AG04450 (cell line): ENCODE results near the gene FRS3. TPM values are rescaled to one million over a fixed set of nuclear protein-coding genes. Genes with fewer than 3 reads are reported as not detected.

Experiments used
- CTCF ChIA-PET: fragments of 300-600, 350-600 bp; formaldehyde crosslinking; extraction: SDS; loops from one replicate; lab custom pipeline; 2022; ENCODE audit warnings: antibody characterized with exemption, inconsistent platforms; lab: Charles Lee
- POLR2A ChIA-PET: fragments of 350-600 bp; formaldehyde crosslinking; extraction: SDS; loops from one replicate; lab custom pipeline; 2021; ENCODE audit warnings: antibody characterized with exemption, inconsistent platforms; lab: Yijun Ruan, JAX
- DNase-seq: peaks from one replicate; pipeline ENCODE4 v3.0.0-alpha.2; 2011; ENCODE audit warnings: low read depth, low spot score
- H3K27ac ChIP-seq: one replicate; pipeline ENCODE4 v1.5.1; 2012; ENCODE audit warnings: low read depth, low read length, control low read depth
- H3K27me3 ChIP-seq: one replicate; pipeline ENCODE4 v1.6.0; 2012; ENCODE audit warnings: low read length; ENCODE audit not compliant: control insufficient read depth, insufficient read depth
- H3K4me3 ChIP-seq: 2 replicates; pipeline ENCODE4 v1.5.1; 2011; ENCODE audit warnings: mild to moderate bottlenecking, low read depth, low read length, control low read depth
- H3K9me3 ChIP-seq: 2 replicates; pipeline ENCODE4 v1.5.1; 2012; ENCODE audit warnings: low read length; ENCODE audit not compliant: control insufficient read depth, insufficient read depth
- CTCF ChIP-seq: IDR thresholded peaks from 2 replicates; pipeline ENCODE4 v1.5.1; 2011; ENCODE audit warnings: low read depth, low read length, control low read depth, inconsistent platforms
- polyA plus RNA-seq: library from polyadenylated mRNA; depleted of rRNA; stranded (reverse); fragments of >200 nt; gene quantifications from 2 replicates; pipeline ENCODE4 v1.2.3, GENCODE V29; 2011

Gene FRS3
- polyA plus RNA-seq, 1 experiment: 2.2 TPM

GRCh38 chr6:41791305-41791704, 11.6 kb upstream of the FRS3 start:
- Histone ChIP-seq H3K9me3 (no peaks in the 10 kb centered on the region; the same call in 1 of the 2 replicates), H3K27me3 (no peaks in the 10 kb centered on the region), H3K27ac (no peak overlapping the region), H3K4me3 (no peak overlapping the region)
- no peak for TF ChIP-seq CTCF
- CTCF ChIA-PET: interaction anchor here (0.9 to 2.8 kb wide), 3 partner anchors 130 to 260 kb away, joined by 4 to 24 read pairs (median 9); partner anchors contain the start of genes BYSL, MED20 and TAF8
- POLR2A ChIA-PET: no interaction called here
- DNase-seq: no peak

GRCh38 chr6:41790045-41790444, 10.3 kb upstream of the FRS3 start:
- no peak for TF ChIP-seq CTCF
- no peaks in the 10 kb centered on the region for H3K27me3 ChIP-seq
- DNase-seq: no peak
- H3K4me3 ChIP-seq: no peak overlapping the region
- CTCF ChIA-PET: interaction anchor here (0.7 to 5.9 kb wide), 3 partner anchors 8 to 131 kb away, joined by 3 to 75 read pairs (median 24); partner anchors contain the start of genes BYSL and MED20
- H3K9me3 ChIP-seq: no peaks in the 10 kb centered on the region; the same call in 1 of the 2 replicates
- no peak overlapping the region for H3K27ac ChIP-seq
- POLR2A ChIA-PET: no interaction called here

- ChIA-PET CTCF (interaction anchor here (1.2 to 5.9 kb wide), 3 partner anchors 9 to 132 kb away, joined by 4 to 75 read pairs (median 24); partner anchors contain the start of genes BYSL, FRS3 and MED20), POLR2A (no interaction called here)
- Histone ChIP-seq H3K27ac (no peak overlapping the region), H3K4me3 (no peak overlapping the region), H3K27me3 (no peaks in the 10 kb centered on the region), H3K9me3 (no peaks in the 10 kb centered on the region; the same call in 1 of the 2 replicates)
- TF ChIP-seq CTCF: no peak
- DNase-seq: no peak
These were observed 9.7 kb upstream of the FRS3 start for GRCh38 chr6:41789390-41789724.

GRCh38 chr6:41787219-41787917, 7.7 kb upstream of the FRS3 start, which contains the start of gene TOMM6:
Gene TOMM6, plus strand, starts transcription at chr6:41787694. Its CDS starts 4 bp downstream, at chr6:41787698.
- ChIA-PET CTCF (interaction anchor here (0.5 to 5.9 kb wide), 64 partner anchors 11 to 419 kb away, joined by 3 to 75 read pairs (median 5); partner anchors contain the start of genes BYSL, MED20 and TAF8), POLR2A (interaction anchor here (0.6 to 2.4 kb wide), 7 partner anchors 53 to 254 kb away, joined by 3 to 17 read pairs (median 3); partner anchors contain the start of genes BYSL, CCND3, MED20 and USP49)
- DNase-seq: peak; percentile 85
- H3K27ac ChIP-seq: peak within 1 kb of the TSS; percentile 84
- H3K27me3 ChIP-seq: no peaks in the 10 kb centered on the region
- peak; percentile 75 for TF ChIP-seq CTCF
- H3K9me3 ChIP-seq: no peaks in the 10 kb centered on the region; the same call in 1 of the 2 replicates
- H3K4me3 ChIP-seq: peak within 1 kb of the TSS; percentile 100
